ENCODE results near the gene GID8. TPM values are rescaled to one million over a fixed set of nuclear protein-coding genes. Genes with fewer than 3 reads are reported as not detected.

Gene GID8
- total and polyA plus RNA-seq, 2 donors from 2014 or later, result 16.4 to 37.3 TPM

GRCh38 chr20:62916703-62917476 lies 21.1 kb upstream of the GID8 start:
- Histone ChIP-seq H3K36me3 (ENCODE audit: control insufficient read depth in 2 of 3, insufficient read depth in 3 of 3, low read length in 3 of 3) (peaks cover 0 to 8% (median 2%) of the 10 kb centered on the region in 3 donors), H3K4me3 (ENCODE audit: low read length in 3 of 3) (no peak overlapping the region), H3K4me1 (ENCODE audit: control insufficient read depth in 2 of 3, insufficient read depth in 2 of 3, low read depth in 1 of 3, low read length in 3 of 3) (peaks cover 0 to 41% (median 29%) of the 10 kb centered on the region in 3 donors), H3K27ac (ENCODE audit: low read depth in 2 of 2, low read length in 2 of 2) (no peak overlapping the region), H3K9ac (ENCODE audit: low read length in 3 of 3) (no peak overlapping the region), H3K27me3 (ENCODE audit: control insufficient read depth, insufficient read depth, low read length) (no peaks in the 10 kb centered on the region), H3K9me3 (ENCODE audit: control insufficient read depth in 2 of 3, insufficient read depth in 1 of 3, low read length in 3 of 3) (no peaks in the 10 kb centered on the region)
- no peak for TF ChIP-seq CTCF (IDR thresholded peaks at IDR 0.05; ENCODE audit: borderline replicate concordance, extremely low read depth, insufficient read depth)
- intact Hi-C loops (cut with DNase I), result no loop called here
- DNase-seq (no peak), FAIRE-seq (no peak)

- no peak for TF ChIP-seq CTCF (IDR thresholded peaks at IDR 0.05; ENCODE audit: borderline replicate concordance, extremely low read depth, insufficient read depth)
- peaks cover 0 to 47% (median 38%) of the 10 kb centered on the region in 3 donors for H3K4me1 ChIP-seq (ENCODE audit: control insufficient read depth in 2 of 3, insufficient read depth in 2 of 3, low read depth in 1 of 3, low read length in 3 of 3)
- H3K4me3 ChIP-seq (ENCODE audit: low read length in 3 of 3), result no peak overlapping the region
- FAIRE-seq (no peak), DNase-seq (no peak)
- no peaks in the 10 kb centered on the region for H3K27me3 ChIP-seq (ENCODE audit: control insufficient read depth, insufficient read depth, low read length)
- intact Hi-C loops (cut with DNase I), result no loop called here
- no peak overlapping the region for H3K9ac ChIP-seq (ENCODE audit: low read length in 3 of 3)
- peaks cover 0 to 8% (median 0%) of the 10 kb centered on the region in 3 donors for H3K36me3 ChIP-seq (ENCODE audit: control insufficient read depth in 2 of 3, insufficient read depth in 3 of 3, low read length in 3 of 3)
- H3K9me3 ChIP-seq (ENCODE audit: control insufficient read depth in 2 of 3, insufficient read depth in 1 of 3, low read length in 3 of 3), result no peaks in the 10 kb centered on the region
- H3K27ac ChIP-seq (ENCODE audit: low read depth in 2 of 2, low read length in 2 of 2), result no peak overlapping the region
These were observed 20.2 kb upstream of the GID8 start for GRCh38 chr20:62917720-62918119.

- FAIRE-seq (no peak), DNase-seq (peak in 2 of 5 donors; percentile 37 to 52)
- H3K9me3 ChIP-seq (ENCODE audit: control insufficient read depth in 2 of 3, insufficient read depth in 1 of 3, low read length in 3 of 3), result no peaks in the 10 kb centered on the region
- H3K4me3 ChIP-seq (ENCODE audit: low read length in 3 of 3), result no peak overlapping the region
- peaks cover 0 to 5% (median 0%) of the 10 kb centered on the region in 3 donors for H3K36me3 ChIP-seq (ENCODE audit: control insufficient read depth in 2 of 3, insufficient read depth in 3 of 3, low read length in 3 of 3)
- no peak overlapping the region for H3K9ac ChIP-seq (ENCODE audit: low read length in 3 of 3)
- H3K27me3 ChIP-seq (ENCODE audit: control insufficient read depth, insufficient read depth, low read length), result no peaks in the 10 kb centered on the region
- intact Hi-C loops (cut with DNase I), result no loop called here
- H3K27ac ChIP-seq (ENCODE audit: low read depth in 2 of 2, low read length in 2 of 2), result no peak overlapping the region
- peaks cover 0 to 48% (median 41%) of the 10 kb centered on the region in 3 donors for H3K4me1 ChIP-seq (ENCODE audit: control insufficient read depth in 2 of 3, insufficient read depth in 2 of 3, low read depth in 1 of 3, low read length in 3 of 3)
- no peak for TF ChIP-seq CTCF (IDR thresholded peaks at IDR 0.05; ENCODE audit: borderline replicate concordance, extremely low read depth, insufficient read depth)
These were observed 19.8 kb upstream of the GID8 start for GRCh38 chr20:62918147-62918546.
